GM12874 (cell line): ENCODE results near the gene C9orf40.

Source experiments
- CTCF ChIP-seq: IDR thresholded peaks from 2 replicates; pipeline ENCODE4 v1.5.1; 2011; ENCODE audit warnings: low read depth, mild to moderate bottlenecking, control low read depth, low read length, moderate library complexity; ENCODE audit not compliant: insufficient read depth

C9orf40 gene, protein sequence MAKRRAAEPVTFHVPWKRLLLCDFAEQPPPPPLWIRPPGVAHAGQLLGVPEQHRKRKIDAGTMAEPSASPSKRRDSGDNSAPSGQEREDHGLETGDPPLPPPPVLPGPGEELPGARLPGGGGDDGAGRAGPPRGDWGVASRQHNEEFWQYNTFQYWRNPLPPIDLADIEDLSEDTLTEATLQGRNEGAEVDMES

GRCh38 chr9:74952201-74953151, at the start of gene C9orf40:
TSS of gene C9orf40 (minus strand) at chr9:74952912. CDS start at chr9:74952611, 301 bp downstream.
- peak; percentile 92 for TF ChIP-seq CTCF

DNA sequence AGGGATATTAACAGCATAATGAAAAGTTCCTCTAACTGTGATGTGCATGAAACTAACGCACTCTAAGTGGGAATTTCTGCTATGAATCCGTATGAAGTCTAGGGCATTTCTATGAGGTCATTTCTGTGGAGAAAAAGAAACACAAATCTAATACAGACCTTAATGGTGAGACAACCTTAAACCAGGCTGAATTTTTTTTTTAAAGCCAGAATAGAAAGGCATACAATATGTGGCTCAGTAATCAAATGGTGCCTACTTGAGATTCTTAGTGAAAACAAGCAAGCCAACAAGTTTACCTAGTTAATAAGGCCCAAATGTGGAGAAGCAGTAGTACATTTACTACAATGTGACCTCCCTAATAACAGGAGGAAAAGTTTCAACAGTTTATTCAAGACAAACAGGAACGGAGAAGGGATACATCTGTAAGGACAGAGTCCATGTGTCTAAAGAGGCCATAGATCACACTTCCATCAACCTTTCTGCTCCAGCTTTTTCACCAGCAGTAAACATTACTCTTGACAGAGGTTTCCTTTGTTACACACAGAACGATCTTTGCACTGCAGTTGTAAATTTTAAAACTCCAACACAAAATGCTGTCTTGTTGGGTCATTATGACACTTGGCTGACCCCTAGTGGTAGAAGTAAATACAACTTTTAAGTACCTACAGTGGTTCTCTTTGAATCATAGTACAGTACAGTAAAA, 49.2 kb upstream of the C9orf40 start:
- peak; percentile 59 for TF ChIP-seq CTCF

DNA sequence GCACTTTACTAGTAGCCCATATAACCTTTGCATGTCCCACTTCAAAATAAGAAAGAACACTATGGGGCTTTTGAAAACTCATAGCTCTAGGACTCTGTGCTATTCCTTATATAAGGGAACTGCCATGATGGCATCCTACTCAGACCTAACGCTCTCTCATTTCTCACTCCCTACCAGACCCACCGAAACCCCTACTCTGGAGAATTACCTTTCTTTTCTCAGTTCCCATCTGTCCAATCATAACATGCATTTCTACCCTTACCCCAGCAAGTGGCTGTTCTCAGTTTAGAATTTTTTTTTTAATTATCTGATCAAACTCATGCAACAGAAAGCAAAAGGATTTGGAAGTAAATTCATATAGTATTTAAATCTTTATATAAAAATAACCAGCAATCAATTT, 48.1 kb upstream of the C9orf40 start:
- no peak for TF ChIP-seq CTCF

GRCh38 chr9:74985041-74985440, 32.3 kb upstream of the C9orf40 start:
- TF ChIP-seq CTCF: no peak

GRCh38 chr9:74983709-74984108, 31.0 kb upstream of the C9orf40 start:
- TF ChIP-seq CTCF: no peak

- no peak for TF ChIP-seq CTCF
These were observed 27.1 kb upstream of the C9orf40 start for GRCh38 chr9:74979844-74980243.

GRCh38 chr9:74977287-74977686, 24.6 kb upstream of the C9orf40 start:
- TF ChIP-seq CTCF: no peak
